Activated T-cell treated with anti-CD3 and anti-CD28 coated beads, Interleukin-2, amount 50 U/mL, for 1 hour (primary cell): ENCODE measurements around the gene TXNDC11.

Experiments used
- DNase-seq: peaks from one replicate; pipeline ENCODE4 v3.0.0-alpha.2; 2020

Gene TXNDC11

DNA sequence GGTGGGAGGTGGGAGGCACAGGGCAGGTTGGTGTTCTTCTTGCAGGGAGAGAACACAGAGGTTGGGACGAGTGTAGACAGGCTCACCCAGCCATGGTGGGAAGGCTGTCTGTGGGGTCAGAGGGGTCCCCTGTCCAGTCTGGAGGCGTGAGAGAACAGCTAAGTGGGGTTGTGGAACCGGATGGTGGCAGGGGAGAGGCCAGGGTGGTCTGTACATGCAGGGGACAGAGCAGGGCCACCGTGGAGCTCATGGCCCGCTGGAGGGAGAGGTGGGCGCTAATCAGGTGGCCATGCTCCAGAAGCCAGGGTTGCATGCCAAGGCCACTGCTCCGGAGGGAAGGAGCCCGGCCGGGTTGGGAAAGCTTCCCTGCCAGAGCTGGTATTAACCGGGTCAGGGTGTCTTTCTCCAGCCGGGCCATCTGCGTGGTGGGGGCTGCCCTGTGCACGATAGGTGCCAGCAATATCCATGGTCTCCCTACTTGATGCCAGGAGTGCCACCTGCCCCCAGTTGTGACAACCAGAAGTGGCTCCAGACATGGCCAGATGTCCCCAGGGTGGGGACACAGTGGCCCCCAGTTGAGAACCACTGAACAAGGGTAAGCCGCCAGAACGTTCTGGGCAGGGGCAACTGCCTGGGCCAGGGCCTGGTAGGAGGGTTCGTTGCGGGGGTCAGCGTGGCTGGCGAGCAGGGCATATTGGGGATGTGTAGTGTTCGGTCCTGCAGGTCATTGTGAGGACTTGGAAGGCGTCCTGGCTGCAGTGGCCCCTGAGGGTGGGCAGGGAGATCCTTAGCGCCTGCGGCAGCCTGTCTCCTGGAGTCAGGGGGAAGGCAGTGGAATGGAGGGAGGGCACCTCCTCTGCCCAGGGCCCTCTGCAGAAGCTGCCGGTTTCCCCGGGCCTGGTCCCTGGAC is 69.3 kb downstream of the TXNDC11 start:
- DNase-seq: no peak

DNA sequence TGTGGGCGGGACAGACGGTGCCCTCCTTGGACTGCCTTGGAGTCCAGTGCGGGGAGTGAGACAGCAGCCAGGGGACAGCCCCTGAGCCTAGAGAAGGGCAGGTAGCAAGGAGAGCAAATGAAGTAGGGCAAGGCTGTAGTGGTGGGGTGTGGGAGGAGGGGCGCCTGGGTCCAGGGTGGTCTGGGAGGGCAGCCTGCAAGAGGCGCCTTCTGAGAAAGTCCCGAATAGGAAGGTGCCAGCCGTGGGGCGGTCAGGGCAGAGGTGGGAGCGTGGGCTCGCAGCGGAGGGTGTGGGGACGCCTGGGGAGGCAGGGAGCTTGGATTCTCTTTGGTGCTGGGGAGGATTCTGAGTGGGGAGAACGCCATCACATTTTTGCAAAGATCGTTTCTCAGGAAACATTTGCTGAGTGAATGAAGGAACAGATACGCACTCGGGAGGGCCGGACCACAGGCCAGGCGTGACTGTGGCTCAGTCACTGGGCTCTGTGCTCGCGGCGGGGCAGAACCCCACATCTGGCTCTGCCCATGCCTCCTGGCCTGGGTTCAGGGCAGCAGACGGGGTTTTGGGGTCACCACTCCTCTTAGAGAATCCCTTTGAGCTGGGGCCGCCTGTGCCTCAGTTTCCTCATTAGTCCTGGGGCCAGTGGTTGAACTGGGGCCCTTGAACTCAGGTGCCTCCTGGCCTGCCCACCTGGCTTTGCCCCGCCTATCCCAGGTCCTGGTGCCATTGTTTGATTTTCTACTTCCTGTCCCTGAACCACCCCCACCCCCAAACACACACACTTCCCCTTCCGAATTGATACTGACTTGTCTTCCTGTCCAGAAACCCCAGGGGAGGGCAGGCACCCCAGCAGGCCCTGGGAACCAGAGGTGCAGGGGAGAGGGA is 70.2 kb downstream of the TXNDC11 start:
- DNase-seq: no peak

DNA sequence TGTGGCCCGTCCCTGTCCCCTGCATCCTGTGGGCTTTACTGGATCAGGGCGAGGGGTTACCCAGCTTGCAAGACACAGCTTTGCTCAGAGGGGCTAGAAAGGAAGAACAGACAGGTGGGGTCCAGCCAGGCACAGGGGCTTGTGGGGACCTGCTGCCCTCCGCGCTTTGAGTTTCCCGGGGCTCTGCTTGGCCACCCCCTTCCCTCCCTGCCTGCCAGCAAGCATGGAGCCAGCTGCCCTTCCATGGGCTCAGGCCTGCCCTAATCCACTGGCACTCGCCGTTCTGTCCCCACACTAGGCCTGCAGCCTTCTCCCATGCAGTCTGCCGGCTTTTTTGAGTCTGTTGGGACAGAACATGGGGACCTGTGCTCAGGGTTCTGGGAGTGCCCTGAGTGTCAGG is 71.0 kb downstream of the TXNDC11 start:
- no peak for DNase-seq

DNA sequence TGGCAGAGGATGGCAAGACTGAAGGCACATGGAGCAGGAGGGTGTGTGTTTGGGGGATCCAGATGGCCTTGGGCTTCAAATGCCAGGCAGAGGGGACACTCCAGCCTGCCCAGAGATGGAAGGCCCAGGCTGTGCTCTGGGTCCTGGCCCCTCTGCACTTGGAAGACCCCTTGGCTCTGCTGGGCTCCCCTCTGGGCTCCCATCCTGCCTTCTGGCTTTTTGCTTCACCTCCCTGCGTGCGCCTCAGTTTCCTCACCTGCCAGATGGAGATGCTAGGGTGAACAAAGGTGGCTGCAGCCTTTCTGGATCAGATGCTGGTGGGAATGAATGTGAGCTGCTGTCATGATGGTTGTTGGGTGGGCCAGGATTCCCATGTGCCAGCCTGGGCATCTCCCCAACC is 71.4 kb downstream of the TXNDC11 start:
- DNase-seq: no peak

DNA sequence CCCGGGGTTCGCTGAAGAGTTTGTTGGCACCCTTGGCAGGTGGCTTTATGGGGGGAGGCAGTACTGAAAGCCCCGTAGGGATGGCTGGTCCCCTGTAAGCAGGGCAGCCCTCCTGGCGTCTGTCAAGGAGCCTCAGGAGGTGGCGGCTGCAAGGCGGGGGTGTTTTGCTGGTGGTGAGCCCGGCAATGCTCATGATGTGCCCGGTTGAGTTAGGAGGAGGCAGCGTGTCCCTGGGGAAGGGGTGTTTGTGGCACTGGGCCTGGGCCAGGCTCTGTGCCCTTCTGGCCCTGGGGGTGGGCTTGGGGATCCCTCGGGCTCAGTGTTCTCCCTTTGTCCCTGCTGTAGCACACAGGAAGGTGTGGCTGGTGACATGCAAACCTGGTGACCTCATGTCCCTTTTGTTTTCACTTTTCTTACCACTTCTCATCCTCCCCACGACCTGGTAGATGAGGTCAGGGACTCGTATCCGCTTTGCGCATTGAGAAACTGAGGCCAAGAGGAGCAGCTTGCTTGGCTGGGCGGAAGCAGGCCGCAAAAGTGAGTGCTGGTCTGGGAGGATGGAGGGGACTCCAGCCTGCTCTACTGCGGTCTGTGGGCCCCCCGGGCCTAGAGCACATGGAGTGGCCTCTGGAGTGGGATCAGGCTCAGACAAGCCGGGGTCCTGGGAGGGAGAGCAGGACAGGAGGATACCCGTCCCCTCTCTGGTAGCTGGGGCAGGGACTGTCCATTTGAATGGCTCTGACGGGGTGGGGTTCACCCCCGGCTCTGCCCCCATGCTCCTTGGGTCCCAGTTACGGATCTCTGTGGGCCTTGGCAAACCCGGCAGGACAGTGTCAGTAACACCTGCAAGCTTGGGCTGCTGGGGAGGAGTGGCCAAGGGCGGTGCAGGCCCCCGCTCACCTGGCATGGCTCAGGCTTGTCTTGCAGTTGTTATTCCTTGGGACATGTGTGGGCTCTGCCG is 72.2 kb downstream of the TXNDC11 start:
- peak; percentile 43 for DNase-seq

DNA sequence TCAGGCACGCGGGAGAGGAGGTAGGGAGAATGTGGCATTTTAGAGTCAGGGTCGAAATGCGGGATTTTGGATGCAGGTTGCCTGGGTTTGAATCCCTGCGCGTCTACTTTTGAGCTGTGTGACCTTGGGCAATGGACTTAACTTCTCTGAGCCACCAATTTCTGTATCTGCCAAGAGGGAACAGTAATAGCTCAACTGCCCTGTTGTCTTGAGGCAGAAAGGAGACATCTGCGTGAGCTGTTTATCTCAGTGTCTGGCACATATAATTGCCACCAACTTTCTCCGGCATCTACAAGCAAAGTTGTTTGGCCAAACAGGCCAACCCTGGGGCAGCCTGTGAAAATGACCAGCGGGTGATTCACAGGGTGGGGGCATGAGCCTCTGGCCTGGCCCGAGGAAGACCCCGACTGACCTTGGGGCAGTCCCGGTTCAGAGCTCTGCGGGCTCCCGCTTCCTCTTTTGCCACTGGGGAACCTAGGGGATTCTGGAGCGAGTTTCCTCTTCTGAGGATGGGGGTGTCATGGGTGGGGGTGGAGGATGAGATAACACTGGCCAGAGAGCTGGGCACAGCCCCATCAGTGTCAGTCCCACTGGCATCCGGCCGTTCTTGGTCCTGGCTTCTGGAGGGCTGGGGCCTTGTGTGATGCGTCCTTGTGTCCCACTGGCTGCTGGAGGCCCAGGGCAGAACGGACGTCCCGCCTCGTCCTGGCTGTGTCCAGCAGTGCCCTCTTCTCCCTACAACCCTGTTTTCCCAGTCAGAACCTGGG is 73.1 kb downstream of the TXNDC11 start:
- no peak for DNase-seq

DNA sequence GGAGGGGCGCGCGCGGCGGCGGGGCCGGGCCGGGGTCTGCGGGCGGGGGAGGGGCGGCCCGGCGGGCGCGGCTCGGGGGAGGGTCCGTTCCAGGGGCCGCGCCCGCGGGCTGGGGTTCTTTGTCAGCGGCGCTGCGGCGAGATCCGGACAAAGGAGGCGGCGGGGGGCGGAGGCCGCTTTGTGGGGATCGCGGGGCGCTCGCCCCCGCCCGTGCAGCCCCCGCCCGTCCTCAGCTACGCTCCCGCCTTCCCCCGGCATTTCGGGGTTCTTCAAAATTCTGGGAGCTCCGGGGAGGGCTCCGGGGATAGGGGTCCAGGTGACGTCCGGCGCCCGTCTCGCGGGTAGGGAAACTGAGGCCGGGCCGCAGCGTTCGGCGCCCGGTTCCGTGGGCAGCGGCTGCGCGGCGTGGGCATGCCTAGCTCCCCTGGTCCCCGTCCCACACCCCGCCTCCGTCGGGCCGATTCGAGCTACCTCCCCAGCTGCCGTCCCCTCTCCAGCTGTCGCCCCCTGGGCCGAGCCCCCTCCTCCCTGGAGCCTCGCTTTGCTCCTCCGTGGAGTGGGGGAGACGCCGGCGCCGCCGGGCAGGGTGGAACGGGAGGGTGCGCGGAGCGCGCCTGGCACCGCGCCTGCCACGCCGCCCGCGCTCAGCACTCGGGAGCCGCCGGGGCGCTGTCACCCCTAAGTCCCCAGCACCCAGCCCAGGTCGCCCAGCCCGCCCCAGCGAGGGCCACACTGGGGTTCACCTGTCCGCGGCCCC is 73.9 kb downstream of the TXNDC11 start:
- peak; percentile 60 for DNase-seq

DNA sequence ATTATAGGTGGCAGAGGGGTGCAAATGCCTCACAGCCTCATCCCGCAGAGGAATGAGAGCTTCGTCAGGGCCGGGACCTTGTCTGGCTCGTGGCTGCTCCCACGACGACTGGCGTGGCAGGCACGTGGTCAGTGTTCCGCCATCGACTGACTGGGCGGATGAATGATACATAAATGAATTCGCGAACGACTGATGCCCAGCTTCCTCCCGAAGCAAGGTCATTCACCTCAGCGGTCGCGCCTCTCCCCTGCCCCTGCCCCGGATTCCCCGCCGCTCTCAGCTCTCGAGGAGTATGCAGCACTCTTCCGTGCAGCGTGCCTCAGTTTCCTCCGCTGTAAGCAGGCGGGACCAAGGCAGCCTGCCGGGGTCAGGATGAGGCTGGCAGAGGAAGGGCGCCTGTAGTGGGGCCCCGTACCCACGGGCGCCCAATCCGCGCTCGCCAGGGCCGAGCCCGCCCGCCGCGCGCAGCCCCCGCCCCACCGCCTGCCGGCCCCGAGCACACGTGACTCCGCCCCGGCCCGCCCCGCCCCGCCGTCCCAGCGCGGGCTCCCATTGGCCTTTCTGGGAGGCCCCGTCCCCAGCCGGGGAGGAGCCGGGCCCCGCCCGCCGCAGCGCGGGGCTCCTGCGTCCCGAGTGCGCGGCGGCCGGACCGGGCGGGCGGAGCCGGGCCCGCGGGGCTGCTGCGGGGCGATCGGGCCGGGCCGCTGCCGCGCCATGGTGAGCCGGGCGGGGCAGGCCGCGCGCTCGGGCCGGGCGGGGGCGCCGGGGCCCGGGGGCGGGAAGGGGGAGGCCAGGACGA is 74.6 kb downstream of the TXNDC11 start, which contains the start of gene SNN:
SNN (plus strand) TSS at position 632 of the 799 bp plus-strand sequence. CDS start 7,605 bp downstream, outside the sequence.
- DNase-seq: peak; percentile 87

DNA sequence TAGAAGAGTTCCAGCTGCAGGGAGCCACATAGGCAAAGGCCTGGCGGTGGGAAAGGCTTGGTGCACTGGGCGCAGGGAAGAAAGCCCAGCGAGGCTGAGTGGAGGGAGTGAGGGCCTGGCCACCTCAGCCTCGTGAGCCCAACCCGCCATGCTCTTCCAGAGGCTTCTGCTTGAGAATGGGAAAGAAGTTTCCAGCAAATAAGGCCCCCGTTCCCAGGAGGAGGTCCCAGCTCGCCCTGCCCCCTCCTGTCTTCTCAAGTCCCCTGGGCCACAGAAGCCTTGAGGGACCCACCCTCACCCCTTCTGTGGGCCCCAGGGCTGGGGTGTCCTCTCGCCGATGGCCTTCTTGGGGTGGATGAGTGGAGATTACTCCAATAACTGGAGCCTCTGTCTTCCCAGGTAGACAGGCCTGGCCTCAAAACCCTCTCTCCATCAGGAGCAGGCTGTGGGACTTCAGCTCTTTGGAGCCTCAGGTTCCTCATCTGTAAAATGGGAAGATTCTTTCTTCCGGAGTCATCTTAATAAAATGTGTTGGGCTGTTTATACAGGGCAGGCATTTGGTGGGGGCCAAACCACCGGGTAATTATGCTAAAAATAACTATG is 75.3 kb downstream of the TXNDC11 start:
- no peak for DNase-seq

DNA sequence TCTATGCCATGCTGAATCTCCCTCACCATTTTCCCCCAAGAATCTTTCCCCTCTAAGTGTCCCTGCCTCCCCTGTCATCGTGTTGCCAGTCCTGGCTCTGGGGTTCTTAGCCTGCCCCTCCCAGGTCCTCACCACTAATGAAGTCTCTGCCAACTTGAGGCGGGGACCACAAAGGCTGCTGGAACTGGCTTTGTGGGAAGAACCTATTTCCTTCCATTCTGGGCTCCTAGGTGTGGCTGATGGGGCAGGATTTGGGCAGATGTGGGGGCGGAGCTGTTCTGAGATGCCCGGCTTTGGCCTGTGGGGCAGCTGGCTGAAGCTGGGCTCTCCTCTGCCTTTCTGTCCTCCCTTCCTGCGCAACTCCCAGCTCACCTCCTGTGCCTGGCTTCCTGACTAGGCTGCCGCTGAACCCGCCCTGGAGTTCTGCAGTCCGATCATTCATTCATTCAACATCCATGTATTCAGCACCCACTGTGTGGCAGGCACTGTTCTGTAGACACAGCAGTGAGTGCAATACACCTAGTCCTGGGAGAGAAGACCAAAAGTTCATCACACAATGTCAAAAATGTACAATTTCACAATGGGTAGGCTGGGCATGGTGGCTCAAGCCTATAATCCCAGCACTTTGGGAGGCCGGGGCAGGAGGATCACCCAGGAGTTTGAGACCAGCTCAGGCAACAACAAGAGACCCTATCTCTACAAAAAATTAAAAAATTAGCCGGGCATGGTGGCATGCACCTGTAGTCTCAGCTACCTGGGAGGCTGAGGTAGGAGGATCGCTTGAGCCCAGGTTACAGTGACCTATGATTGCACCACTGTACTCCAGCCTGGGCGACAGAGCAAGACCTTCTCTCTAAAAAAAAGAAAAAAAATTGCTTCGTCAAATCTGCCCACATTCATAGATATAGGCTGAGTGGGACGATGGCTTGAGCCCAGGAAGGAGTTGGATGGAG is 76.3 kb downstream of the TXNDC11 start:
- DNase-seq: no peak

DNA sequence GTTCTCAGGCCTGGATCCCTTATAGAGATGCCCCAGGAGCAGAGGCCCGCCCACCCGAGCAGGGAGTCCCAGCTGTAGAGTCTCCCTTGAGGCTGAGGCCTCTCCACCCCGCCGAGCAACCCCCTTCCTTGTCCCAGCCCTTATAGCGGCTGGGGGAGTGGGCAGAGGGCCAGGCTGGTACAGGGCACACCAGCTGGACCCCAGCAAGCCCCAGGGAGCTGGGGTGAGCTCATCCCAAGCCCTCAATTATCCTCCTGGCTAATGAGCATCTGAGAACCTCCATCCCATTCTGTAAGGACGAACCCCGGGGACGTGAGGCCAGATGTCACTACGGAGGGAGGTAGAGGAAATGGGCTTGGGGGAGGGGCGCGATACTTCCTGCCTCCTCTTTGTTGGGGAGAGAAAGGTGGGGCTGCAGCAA is 77.6 kb downstream of the TXNDC11 start:
- no peak for DNase-seq

DNA sequence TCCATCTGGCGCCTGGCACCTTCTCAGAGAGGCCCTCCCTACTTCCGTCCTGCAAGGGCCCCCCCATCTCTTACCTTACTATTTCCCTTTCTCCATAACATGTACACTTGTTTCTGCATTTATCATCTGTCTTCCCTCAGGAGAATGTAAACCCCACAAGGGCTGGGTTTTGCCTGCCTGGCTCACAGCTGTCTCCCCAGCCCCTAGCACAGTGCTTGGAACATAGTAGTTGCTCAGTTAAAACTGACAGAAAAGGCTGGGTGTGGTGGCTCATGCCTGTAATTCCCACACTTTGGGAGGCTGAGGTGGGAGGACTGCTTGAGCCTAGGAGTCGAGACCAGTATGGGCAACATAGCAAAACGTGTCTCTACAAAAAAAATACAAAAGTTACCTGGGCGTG is 80.1 kb downstream of the TXNDC11 start:
- DNase-seq: no peak

DNA sequence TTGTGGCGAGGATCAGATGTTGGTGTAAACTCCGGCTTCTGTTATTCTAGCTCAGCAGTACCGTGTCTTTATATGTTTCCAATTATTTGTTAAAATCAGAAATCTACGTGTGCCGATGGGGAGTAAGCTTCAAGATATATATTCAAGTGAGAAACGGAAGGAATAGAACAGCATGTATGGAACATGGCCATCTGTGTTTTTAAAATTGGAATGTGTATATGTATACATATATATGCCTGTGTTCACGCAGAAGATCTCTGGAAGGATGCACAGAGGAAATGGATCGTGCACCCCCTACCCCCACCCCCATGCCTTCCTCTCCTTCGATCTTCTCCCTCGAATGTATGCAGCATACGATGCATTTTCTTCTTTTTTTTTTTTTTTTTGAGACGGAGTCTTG is 82.1 kb downstream of the TXNDC11 start:
- no peak for DNase-seq

DNA sequence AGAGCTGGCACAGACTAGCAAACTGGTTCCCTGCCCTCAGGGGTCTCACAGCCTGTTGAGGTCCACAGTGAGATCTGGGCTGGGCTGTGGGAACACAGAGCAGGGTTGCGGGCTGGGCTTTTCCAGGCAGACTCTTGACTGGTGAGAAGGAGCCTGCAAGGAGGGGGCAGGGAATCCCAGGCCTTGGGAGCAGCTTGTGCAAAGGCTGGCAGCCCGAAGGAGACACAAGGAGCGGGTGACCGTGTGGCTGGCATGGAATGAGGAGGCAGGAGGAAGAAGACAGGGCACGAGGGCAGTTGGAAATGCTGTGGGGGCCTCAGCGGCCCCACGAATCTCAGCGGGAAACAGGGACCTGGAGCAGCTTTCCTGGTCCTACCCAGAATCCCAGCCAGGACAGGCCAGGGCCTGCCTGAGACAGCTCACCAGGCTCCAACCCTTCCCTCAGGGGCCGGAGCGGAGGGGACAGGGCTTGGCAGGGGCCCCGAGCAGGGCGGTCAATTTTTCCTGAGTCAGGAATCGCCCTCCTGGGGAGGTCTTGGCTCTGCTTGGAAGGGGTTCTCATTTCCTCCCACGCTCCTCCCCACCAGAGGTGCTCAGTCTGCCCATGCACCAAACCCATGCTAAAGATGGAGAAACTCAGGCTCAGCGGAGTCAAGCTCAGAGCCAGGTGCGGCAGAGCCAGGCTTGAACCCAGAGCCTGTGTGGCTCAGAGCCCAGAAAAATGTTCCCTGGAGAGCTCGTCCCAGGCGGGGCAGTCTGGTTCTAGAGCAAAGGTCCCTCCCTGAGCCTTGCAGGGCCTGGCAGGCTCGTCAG is 83.6 kb downstream of the TXNDC11 start:
- DNase-seq: no peak

DNA sequence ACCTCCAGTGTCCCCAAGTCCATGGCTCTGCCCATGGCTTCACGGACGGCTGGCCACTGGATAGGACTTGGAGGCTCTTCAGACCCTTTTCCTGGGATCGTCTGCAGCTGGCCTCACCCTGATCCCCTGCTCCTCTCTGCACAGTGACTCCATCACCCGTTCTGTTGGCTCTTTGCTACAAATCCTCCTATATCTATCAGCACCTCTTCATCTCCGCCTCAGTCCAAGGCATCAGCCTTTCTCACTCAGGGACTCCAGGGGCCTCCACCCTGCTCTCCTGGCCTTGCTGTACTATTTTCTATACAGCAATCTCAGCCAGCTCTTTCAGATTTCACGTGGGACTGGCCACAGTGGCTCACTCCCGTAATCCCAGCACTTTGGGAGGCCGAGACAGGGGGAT is 85.1 kb downstream of the TXNDC11 start:
- DNase-seq: no peak

DNA sequence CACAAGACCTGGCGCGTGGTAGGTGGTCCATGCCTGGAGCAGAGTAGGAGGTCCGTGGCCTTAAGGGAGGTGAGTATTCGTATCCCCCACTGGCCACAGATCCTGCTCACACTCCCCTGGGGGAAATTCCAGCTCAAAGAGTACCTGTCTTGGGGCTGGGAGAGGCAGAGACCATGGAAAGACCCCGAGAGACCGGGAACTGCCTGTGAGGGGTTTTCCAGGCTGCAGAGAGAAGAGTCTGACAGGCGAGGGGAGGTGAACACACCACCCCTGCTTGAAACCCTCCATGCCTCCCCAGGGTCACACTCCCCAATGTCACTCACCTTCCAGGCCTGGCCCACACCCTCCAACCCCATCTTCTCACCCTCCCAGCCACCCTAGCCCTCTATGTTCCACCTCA is 87.0 kb downstream of the TXNDC11 start:
- no peak for DNase-seq

DNA sequence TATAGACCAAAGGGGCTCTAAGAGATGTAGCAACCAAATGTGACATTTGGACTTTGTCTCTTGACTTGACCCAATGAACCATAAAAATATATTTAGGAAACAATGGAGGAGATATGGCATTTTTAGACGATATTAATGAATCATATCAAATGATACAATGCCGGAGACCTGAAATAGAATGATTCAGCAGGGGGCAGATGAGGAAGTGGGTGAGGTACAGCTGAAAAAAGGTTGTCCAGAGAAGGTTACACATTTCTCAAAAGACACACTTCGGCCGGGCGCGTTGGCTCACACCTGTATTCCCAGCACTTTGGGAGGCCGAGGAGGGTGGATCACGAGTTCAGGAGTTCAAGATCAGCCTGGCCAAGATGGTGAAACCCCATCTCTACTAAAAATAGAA is 90.9 kb downstream of the TXNDC11 start:
- no peak for DNase-seq
